ENCODE measurements around the gene PKHD1.

The PKHD1 gene

GRCh38 chr6:51654647-51655046 is 432.8 kb downstream of the PKHD1 start:
- TF ChIP-seq CTCF (IDR thresholded peaks at IDR 0.05; ENCODE audit: low read depth, low read length) = no peak
- DNase-seq (ENCODE audit: extremely low read depth, low read depth) = no peak

DNA sequence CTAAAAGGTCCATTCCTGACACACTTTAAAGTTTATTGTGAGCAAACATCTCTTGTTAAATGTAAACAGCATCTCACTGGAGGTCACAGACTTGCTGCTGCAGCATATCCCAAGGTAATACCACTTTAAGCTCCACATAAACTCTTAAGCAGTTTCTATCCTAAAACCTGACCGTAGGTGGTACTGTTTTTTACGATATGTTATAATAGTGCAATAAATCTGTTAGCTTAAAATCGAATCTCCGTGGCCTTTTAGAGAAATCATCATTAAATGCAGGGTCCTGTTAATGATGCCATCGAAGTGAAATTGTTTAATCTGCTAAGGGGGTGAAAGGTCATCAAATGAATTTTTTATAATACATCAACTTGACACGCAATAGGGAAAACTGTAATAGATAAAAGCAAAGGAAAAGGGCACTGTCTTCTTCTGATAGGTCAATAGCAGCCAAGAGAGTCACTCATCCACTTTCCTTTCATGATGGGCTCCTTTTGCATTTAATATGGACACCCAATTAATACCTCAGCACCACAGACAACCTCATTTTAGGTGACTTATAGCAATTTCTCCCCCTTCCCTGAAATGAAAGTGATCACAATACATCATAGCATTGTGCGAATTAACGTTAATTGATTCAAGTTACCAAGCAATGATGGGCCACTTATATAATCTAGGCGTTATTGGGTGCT is 436.1 kb downstream of the PKHD1 start:
- DNase-seq (ENCODE audit: extremely low read depth, low read depth) = no peak
- no peak for TF ChIP-seq CTCF (IDR thresholded peaks at IDR 0.05; ENCODE audit: low read depth, low read length)

DNA sequence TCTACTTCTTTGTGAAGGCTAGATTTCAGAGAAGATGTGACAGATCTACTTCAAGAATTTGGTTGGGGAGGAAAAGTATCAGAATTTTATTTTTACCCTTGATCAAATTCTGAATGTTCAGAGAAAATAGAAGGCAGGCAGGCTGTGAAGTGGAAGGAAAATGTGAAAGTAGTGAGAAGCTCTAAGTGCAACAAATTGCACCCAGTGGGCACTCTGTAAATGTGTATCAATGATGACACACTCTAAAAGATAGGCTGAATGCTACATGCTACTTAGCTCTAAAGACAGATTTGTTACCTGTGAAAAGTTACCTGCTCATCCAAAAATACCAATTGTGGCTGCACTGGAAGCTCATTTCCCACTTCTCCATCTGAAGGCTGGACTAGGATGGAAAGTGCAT is 438.6 kb downstream of the PKHD1 start:
- DNase-seq (ENCODE audit: extremely low read depth, low read depth) = no peak
- TF ChIP-seq CTCF (IDR thresholded peaks at IDR 0.05; ENCODE audit: low read depth, low read length) = no peak

DNA sequence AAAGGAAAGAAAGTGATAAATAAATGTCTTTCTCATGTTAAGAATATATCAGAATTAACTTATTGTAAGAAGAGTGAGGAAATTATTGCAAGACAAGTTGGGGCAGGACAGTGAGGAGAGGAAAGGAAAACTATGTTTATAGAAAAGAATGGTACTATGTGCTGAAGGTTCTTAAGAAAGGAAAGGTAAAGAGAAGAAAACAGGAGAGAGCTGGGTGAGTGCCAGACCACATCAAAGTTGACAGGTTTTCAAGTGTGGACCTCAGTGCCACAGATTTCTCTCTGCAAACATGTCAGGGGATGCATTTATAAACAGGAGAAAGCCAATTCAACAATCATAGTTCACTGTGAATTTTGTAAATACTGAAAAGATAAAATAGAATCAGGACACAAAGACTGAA is 439.2 kb downstream of the PKHD1 start:
- no peak for DNase-seq (ENCODE audit: extremely low read depth, low read depth)
- TF ChIP-seq CTCF (IDR thresholded peaks at IDR 0.05; ENCODE audit: low read depth, low read length) = no peak

DNA sequence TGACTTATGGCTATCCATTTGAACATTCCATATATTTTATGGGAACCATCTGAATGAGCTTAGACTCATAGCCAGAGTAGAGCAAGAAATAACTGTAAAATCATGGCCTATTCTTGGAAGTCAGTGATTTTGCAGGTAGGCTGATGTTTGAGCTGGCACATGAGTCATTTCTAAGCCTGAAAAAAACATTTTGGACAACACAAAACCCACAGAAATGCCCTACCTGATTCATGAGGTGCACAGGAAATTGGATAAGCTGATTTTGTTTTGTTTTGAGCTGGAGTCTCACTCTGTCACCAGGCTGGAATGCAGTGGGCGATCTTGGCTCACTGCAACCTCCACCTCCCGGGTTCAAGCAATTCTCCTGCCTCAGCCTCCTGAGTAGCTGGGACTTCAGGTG is 443.0 kb downstream of the PKHD1 start:
- no peak for DNase-seq (ENCODE audit: extremely low read depth, low read depth)
- TF ChIP-seq CTCF (IDR thresholded peaks at IDR 0.05; ENCODE audit: low read depth, low read length) = no peak

DNA sequence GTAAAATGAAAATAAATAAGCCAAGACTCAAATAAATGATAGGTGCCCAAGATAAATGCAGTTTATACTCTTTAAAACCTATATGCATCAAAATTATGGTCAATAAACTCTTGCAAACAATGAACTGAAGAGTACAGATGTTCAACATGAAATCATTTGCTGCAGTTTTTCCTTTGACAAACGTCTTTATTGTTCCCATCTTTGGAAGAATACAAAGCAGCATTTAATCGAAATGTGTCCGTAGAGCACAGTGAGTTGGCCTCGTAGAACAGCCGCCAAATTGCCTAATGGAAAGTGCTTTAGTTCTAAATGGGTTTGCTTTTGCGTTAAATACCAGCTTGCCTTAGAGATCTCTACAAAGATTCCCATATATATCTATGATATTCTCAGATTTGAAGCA is 447.4 kb downstream of the PKHD1 start:
- DNase-seq (ENCODE audit: extremely low read depth, low read depth) = no peak
- no peak for TF ChIP-seq CTCF (IDR thresholded peaks at IDR 0.05; ENCODE audit: low read depth, low read length)

GRCh38 chr6:51633424-51633823 is 454.0 kb downstream of the PKHD1 start:
- no peak for DNase-seq (ENCODE audit: extremely low read depth, low read depth)
- no peak for TF ChIP-seq CTCF (IDR thresholded peaks at IDR 0.05; ENCODE audit: low read depth, low read length)

Data from AG09319 (cell line).